Measurements from ENCODE around the gene ROGDI.

DNA sequence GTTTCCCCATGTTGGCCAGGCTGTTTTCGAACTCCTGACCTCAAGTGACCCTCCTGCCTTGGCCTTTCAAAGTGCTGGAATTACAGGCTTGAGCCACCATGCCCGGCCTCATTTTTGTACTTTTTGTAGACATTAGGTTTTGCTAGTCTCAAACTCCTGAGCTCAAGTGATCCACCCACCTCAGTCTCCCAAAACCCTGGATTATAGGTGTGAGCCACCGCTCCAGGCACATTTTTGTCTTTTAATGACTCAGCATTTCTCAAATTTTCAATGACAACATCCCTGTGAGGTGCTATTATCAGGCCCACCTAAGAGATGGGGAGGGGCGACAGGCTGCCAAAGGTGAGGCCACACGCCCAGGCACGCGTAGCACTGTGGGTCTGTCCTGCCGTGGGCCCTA is 15.4 kb downstream of the ROGDI start:
- no peak for TF ChIP-seq EZH2 (IDR thresholded peaks at IDR 0.05; ENCODE audit: insufficient read depth, poor library complexity, severe bottlenecking)
- TF ChIP-seq EZH2phosphoT487 (IDR thresholded peaks at IDR 0.05; ENCODE audit: insufficient read depth, low read depth): no peak
